Measurements from ENCODE around the gene MTMR11. TPM values are rescaled to one million over a fixed set of nuclear protein-coding genes. Genes with fewer than 3 reads are reported as not detected.

Gene MTMR11
- total RNA-seq, 1 experiment from 2014 or later = 3.9 TPM

- Mint-ChIP-seq H3K4me3 (peak overlapping the region; percentile 97 to 100), H3K9me3 (no peaks in the 10 kb centered on the region; a peak in 1 of 5 replicates), H3K4me1 (peaks cover 17 to 26% of the 10 kb centered on the region in 2 experiments), H3K27ac (no peak overlapping the region), H3K36me3 (ENCODE audit: insufficient read depth in 1 of 3, low read depth in 3 of 3) (peaks cover 33 to 54% (median 49%) of the 10 kb centered on the region in 3 experiments), H3K27me3 (ENCODE audit: low read depth) (no peaks in the 10 kb centered on the region)
- no CpG with 5 or more reads among the region's 2 CpGs for WGBS (ENCODE audit: extremely low coverage, insufficient read length, low lambda C conversion rate)
- Histone ChIP-seq H3K79me1 (ENCODE audit: insufficient read depth, low read depth, low read length, poor library complexity, severe bottlenecking) (peaks cover 11% of the 10 kb centered on the region), H4K8ac (replicated peaks; ENCODE audit: insufficient read length, low read depth, low read length) (no peak overlapping the region), H3K14ac (ENCODE audit: insufficient read depth, low read length) (no peak overlapping the region), H3K18ac (ENCODE audit: insufficient read length, low read depth, low read length) (no peak overlapping the region), H2BK15ac (ENCODE audit: low read depth, low read length) (no peak overlapping the region), H3K9ac (ENCODE audit: extremely low read depth, insufficient read length, low read length) (no peak overlapping the region), H2AK5ac (ENCODE audit: insufficient read length, low read length) (no peak overlapping the region), H2BK120ac (ENCODE audit: low read depth, low read length, poor library complexity, severe bottlenecking) (no peak overlapping the region), H4K5ac (ENCODE audit: insufficient read length, low read depth, low read length) (no peak overlapping the region), H2BK20ac (ENCODE audit: low read depth, low read length, poor library complexity, severe bottlenecking) (no peak overlapping the region), H2BK5ac (ENCODE audit: insufficient read length, low read length) (no peak overlapping the region), H3K27ac (ENCODE audit: insufficient read length, low read depth, low read length) (no peak overlapping the region), H4K20me1 (ENCODE audit: control insufficient read depth, insufficient read depth, insufficient read length) (no peaks in the 10 kb centered on the region), H3K4me1 (ENCODE audit: insufficient read depth, low read length) (peaks cover 2% of the 10 kb centered on the region; the same call in 1 of the 2 replicates), H4K91ac (ENCODE audit: insufficient read length, low read depth, low read length) (no peak overlapping the region), H3K79me2 (ENCODE audit: insufficient read depth, low read length) (peaks cover 8% of the 10 kb centered on the region; the same call in 1 of the 2 replicates), H3T11ph (ENCODE audit: low read length) (no peak overlapping the region), H3K56ac (ENCODE audit: insufficient read length, low read depth, low read length) (no peak overlapping the region), H3K4me2 (ENCODE audit: insufficient read depth, insufficient read length, low read length) (no peak overlapping the region), H3K23ac (ENCODE audit: insufficient read length, low read depth, low read length) (no peak overlapping the region), H3K9me3 (ENCODE audit: control insufficient read depth, low read depth, low read length) (no peaks in the 10 kb centered on the region), H3K27me3 (ENCODE audit: insufficient read depth, low read length) (no peaks in the 10 kb centered on the region), H2BK12ac (ENCODE audit: insufficient read length, low read depth, low read length) (no peak overlapping the region), H2AFZ (ENCODE audit: low read length) (no peak overlapping the region), H3K23me2 (ENCODE audit: insufficient read length, low read depth, low read length, poor library complexity, severe bottlenecking) (peaks cover 11% of the 10 kb centered on the region), H3K4ac (ENCODE audit: low read depth, low read length) (no peak overlapping the region)
- TF ChIP-seq, protein P1, sequence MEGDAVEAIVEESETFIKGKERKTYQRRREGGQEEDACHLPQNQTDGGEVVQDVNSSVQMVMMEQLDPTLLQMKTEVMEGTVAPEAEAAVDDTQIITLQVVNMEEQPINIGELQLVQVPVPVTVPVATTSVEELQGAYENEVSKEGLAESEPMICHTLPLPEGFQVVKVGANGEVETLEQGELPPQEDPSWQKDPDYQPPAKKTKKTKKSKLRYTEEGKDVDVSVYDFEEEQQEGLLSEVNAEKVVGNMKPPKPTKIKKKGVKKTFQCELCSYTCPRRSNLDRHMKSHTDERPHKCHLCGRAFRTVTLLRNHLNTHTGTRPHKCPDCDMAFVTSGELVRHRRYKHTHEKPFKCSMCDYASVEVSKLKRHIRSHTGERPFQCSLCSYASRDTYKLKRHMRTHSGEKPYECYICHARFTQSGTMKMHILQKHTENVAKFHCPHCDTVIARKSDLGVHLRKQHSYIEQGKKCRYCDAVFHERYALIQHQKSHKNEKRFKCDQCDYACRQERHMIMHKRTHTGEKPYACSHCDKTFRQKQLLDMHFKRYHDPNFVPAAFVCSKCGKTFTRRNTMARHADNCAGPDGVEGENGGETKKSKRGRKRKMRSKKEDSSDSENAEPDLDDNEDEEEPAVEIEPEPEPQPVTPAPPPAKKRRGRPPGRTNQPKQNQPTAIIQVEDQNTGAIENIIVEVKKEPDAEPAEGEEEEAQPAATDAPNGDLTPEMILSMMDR (conservative IDR thresholded peaks at IDR 0.05) = no peak
- DNase-seq = no peak
Observed at GRCh38 chr1:149925751-149926150, 10.9 kb downstream of the MTMR11 start.

Measured in H9 (cell line).